ENCODE data around the gene DOCK10. TPM values are rescaled to one million over a fixed set of nuclear protein-coding genes. Genes with fewer than 3 reads are reported as not detected.

The DOCK10 gene
- total and polyA plus RNA-seq, 3 donors from 2014 or later: 2.9 to 20.2 (median 11.4) TPM

- intact Hi-C loops (cut with DNase I; ENCODE audit: low total_unique reads): no loop called here
- WGBS, 2 donors: 88% methylated on average over 10 of the region's 10 CpGs
- Histone ChIP-seq H3K4me1 (no peaks in the 10 kb centered on the region), H3K36me3 (ENCODE audit: low read depth, missing control alignments) (no peaks in the 10 kb centered on the region), H3K9me3 (no peaks in the 10 kb centered on the region), H3K27ac (no peak overlapping the region), H3K4me3 (no peak overlapping the region), H3K27me3 (no peaks in the 10 kb centered on the region)
- TF ChIP-seq CTCF (IDR thresholded peaks at IDR 0.05): no peak
- TF ChIP-seq POLR2A (IDR thresholded peaks at IDR 0.05): no peak
- no peak for DNase-seq
Observed at GRCh38 chr2:224973112-224974016, 68.9 kb downstream of the DOCK10 start.

- Histone ChIP-seq H3K4me3 (no peak overlapping the region), H3K27me3 (no peaks in the 10 kb centered on the region), H3K27ac (no peak overlapping the region), H3K9me3 (no peaks in the 10 kb centered on the region), H3K4me1 (no peaks in the 10 kb centered on the region), H3K36me3 (ENCODE audit: low read depth, missing control alignments) (no peaks in the 10 kb centered on the region)
- no peak for DNase-seq
- TF ChIP-seq CTCF (IDR thresholded peaks at IDR 0.05) (no peak), POLR2A (IDR thresholded peaks at IDR 0.05) (no peak)
- intact Hi-C loops (cut with DNase I; ENCODE audit: low total_unique reads): no loop called here
- WGBS, 2 donors: 82 to 88% methylated on average over 4 of the region's 4 CpGs
Observed at GRCh38 chr2:224971214-224971613, 71.1 kb downstream of the DOCK10 start.

- Histone ChIP-seq H3K4me1 (no peaks in the 10 kb centered on the region), H3K4me3 (no peak overlapping the region), H3K36me3 (ENCODE audit: low read depth, missing control alignments) (no peaks in the 10 kb centered on the region), H3K27me3 (no peaks in the 10 kb centered on the region), H3K9me3 (no peaks in the 10 kb centered on the region), H3K27ac (no peak overlapping the region)
- WGBS, 2 donors: 82 to 84% methylated on average over 5 of the region's 5 CpGs
- intact Hi-C loops (cut with DNase I; ENCODE audit: low total_unique reads): no loop called here
- DNase-seq: no peak
- TF ChIP-seq CTCF (IDR thresholded peaks at IDR 0.05) (no peak), POLR2A (IDR thresholded peaks at IDR 0.05) (no peak)
Observed at GRCh38 chr2:224970311-224970710, 72.0 kb downstream of the DOCK10 start.

- no peak for DNase-seq
- 67 to 78% methylated on average over 4 of the region's 4 CpGs for WGBS, 2 donors
- H3K4me3 ChIP-seq: no peak overlapping the region
- no peak overlapping the region for H3K27ac ChIP-seq
- H3K27me3 ChIP-seq: no peaks in the 10 kb centered on the region
- no peaks in the 10 kb centered on the region for H3K9me3 ChIP-seq
- no peak for TF ChIP-seq POLR2A (IDR thresholded peaks at IDR 0.05)
- no peak for TF ChIP-seq CTCF (IDR thresholded peaks at IDR 0.05)
- no peaks in the 10 kb centered on the region for H3K4me1 ChIP-seq
- intact Hi-C loops (cut with DNase I; ENCODE audit: low total_unique reads): no loop called here
- no peaks in the 10 kb centered on the region for H3K36me3 ChIP-seq (ENCODE audit: low read depth, missing control alignments)
Observed at GRCh38 chr2:224969633-224970260, 72.5 kb downstream of the DOCK10 start.

All from testis (tissue), 3 donors.